H1 (cell line): ENCODE measurements around the gene BANF1. TPM values are rescaled to one million over a fixed set of nuclear protein-coding genes. Genes with fewer than 3 reads are reported as not detected.
A peak's percentile ranks its signal among the peaks of the same experiment; 100 is the strongest.

Source experiments
- CTCF ChIA-PET: fragments of 300-600 bp; sonication (Branson Sonifier 250); formaldehyde crosslinking; loops from one replicate; lab custom pipeline; 2021; ENCODE audit not compliant: partially characterized antibody; lab: Charles Lee
- POLR2A ChIA-PET: fragments of 300-600 bp; sonication (Branson Sonifier 250); formaldehyde crosslinking; loops from one replicate; lab custom pipeline; 2021; ENCODE audit warnings: inconsistent platforms; ENCODE audit not compliant: partially characterized antibody; lab: Charles Lee
- DNase-seq, 2 experiments: peaks; one replicate each; pipeline versions ENCODE4 v3.0.0 to v3.0.0-alpha.2; 2010 to 2022; ENCODE audit warnings: low spot score in 2 of 2, low read depth in 1 of 2, mixed read lengths in 1 of 2
- FAIRE-seq: peaks from 2 replicates; lab custom pipeline; 2011; peaks lifted over from hg19 to GRCh38; lab: Jason Lieb, UNC
- H2AFZ ChIP-seq: 2 replicates; pipeline ENCODE4 v1.8.1; 2012; ENCODE audit warnings: low read length, inconsistent platforms
- H2AK5ac ChIP-seq: 2 replicates; pipeline ENCODE4 v1.6.1; 2013; ENCODE audit warnings: low read depth, low read length
- H2BK120ac ChIP-seq: replicated peaks from 2 replicates; pipeline ENCODE3; 2013; ENCODE audit warnings: low read depth, low read length, inconsistent platforms
- H2BK12ac ChIP-seq: 2 replicates; pipeline ENCODE4 v1.6.1; 2013; ENCODE audit warnings: low read depth, low read length
- H2BK15ac ChIP-seq: 2 replicates; pipeline ENCODE4 v1.6.1; 2013; ENCODE audit warnings: low read length
- H2BK20ac ChIP-seq: 2 replicates; pipeline ENCODE4 v1.6.1; 2013; ENCODE audit warnings: low read length
- H2BK5ac ChIP-seq: 2 replicates; pipeline ENCODE4 v1.6.1; 2013; ENCODE audit warnings: low read depth, low read length
- H3K14ac ChIP-seq: 2 replicates; pipeline ENCODE4 v1.6.1; 2013; ENCODE audit warnings: inconsistent platforms; ENCODE audit not compliant: insufficient read length
- H3K18ac ChIP-seq: 2 replicates; pipeline ENCODE4 v1.6.1; 2013; ENCODE audit warnings: low read length; ENCODE audit errors: extremely low read depth
- H3K23ac ChIP-seq: 2 replicates; pipeline ENCODE4 v1.6.1; 2013; ENCODE audit warnings: inconsistent platforms; ENCODE audit not compliant: insufficient read length
- H3K23me2 ChIP-seq: 2 replicates; pipeline ENCODE4 v1.6.1; 2013; ENCODE audit warnings: low read depth, low read length
- H3K27ac ChIP-seq: 2 replicates; pipeline ENCODE4 v1.6.1; 2011; ENCODE audit warnings: low read depth, low read length, inconsistent platforms
- H3K27me3 ChIP-seq, 4 experiments: replicated peaks in 1 of 4; 1 replicate in 1 of 4; 2 replicates in 3 of 4; pipeline versions ENCODE4 v1.6.1 to v1.8.1; 2011 to 2013; ENCODE audit warnings: low read length in 3 of 4, mild to moderate bottlenecking in 3 of 4, inconsistent platforms in 2 of 4, mixed read lengths in 2 of 4, moderate library complexity in 1 of 4; ENCODE audit not compliant: control insufficient read depth in 3 of 4, insufficient read depth in 3 of 4; ENCODE audit errors: extremely low read depth in 1 of 4
- H3K36me3 ChIP-seq, 4 experiments: 2 replicates each; pipeline versions ENCODE4 v1.6.1 to v1.8.1; 2011 to 2013; ENCODE audit warnings: mild to moderate bottlenecking in 4 of 4, low read length in 3 of 4, moderate library complexity in 2 of 4, control low read depth in 1 of 4, inconsistent platforms in 1 of 4; ENCODE audit not compliant: insufficient read depth in 4 of 4, control insufficient read depth in 2 of 4
- H3K4ac ChIP-seq: replicated peaks from 2 replicates; pipeline ENCODE3; 2013; ENCODE audit warnings: low read length, low read depth, mixed read lengths, inconsistent platforms; ENCODE audit not compliant: insufficient read length
- H3K4me1 ChIP-seq, 4 experiments: replicated peaks in 1 of 4; 1 replicate in 1 of 4; 2 replicates in 3 of 4; pipeline versions ENCODE4 v1.6.1 to v1.8.1; 2011 to 2013; ENCODE audit warnings: low read length in 3 of 4, inconsistent platforms in 2 of 4, mixed read lengths in 1 of 4; ENCODE audit not compliant: insufficient read depth in 4 of 4, control insufficient read depth in 3 of 4
- H3K4me2 ChIP-seq, 2 experiments: 2 replicates each; pipeline versions ENCODE4 v1.6.1 to v1.8.1; 2011 to 2013; ENCODE audit warnings: low read depth in 2 of 2, low read length in 2 of 2, control low read depth in 1 of 2, inconsistent platforms in 1 of 2, mild to moderate bottlenecking in 1 of 2; ENCODE audit not compliant: insufficient read depth in 1 of 2
- H3K4me3 ChIP-seq, 4 experiments: fragments of 200-600, 300-600 bp in 1 of 4; sonication (generic), shearing (Covaris generic), sonication (Bioruptor Twin) in 1 of 4; 2 replicates each; pipeline versions ENCODE4 v1.5.1 to v1.8.1; 2011 to 2016; ENCODE audit warnings: low read length in 4 of 4, low read depth in 3 of 4, control low read depth in 2 of 4, inconsistent platforms in 2 of 4, mild to moderate bottlenecking in 2 of 4, mixed read lengths in 1 of 4, moderate library complexity in 1 of 4; ENCODE audit not compliant: insufficient read depth in 2 of 4; ENCODE audit errors: extremely low read depth in 1 of 4
- H3K56ac ChIP-seq: replicated peaks from 2 replicates; pipeline ENCODE3; 2013; ENCODE audit warnings: low read depth, mild to moderate bottlenecking, mixed read lengths, low read length, inconsistent platforms; ENCODE audit not compliant: insufficient read length
- H3K79me1 ChIP-seq: 2 replicates; pipeline ENCODE4 v1.6.1; 2013; ENCODE audit warnings: low read depth, low read length, control low read depth
- H3K79me2 ChIP-seq, 2 experiments: 2 replicates each; pipeline versions ENCODE4 v1.6.1 to v1.8.1; 2012 to 2013; ENCODE audit warnings: low read length in 2 of 2, mild to moderate bottlenecking in 2 of 2, inconsistent platforms in 1 of 2; ENCODE audit not compliant: insufficient read depth in 2 of 2, control insufficient read depth in 1 of 2
- H3K9ac ChIP-seq, 4 experiments: replicated peaks in 1 of 4; 1 replicate in 1 of 4; 2 replicates in 3 of 4; pipeline versions ENCODE4 v1.6.1 to v1.8.1; 2011 to 2013; ENCODE audit warnings: low read depth in 3 of 4, low read length in 3 of 4, control low read depth in 2 of 4, mild to moderate bottlenecking in 2 of 4, moderate library complexity in 2 of 4, inconsistent platforms in 1 of 4; ENCODE audit errors: extremely low read depth in 1 of 4
- H3K9me3 ChIP-seq, 2 experiments: 2 replicates each; pipeline versions ENCODE4 v1.6.1 to v1.8.1; 2012 to 2013; ENCODE audit warnings: mild to moderate bottlenecking in 2 of 2, moderate library complexity in 2 of 2, control low read depth in 1 of 2, inconsistent platforms in 1 of 2, low read depth in 1 of 2, low read length in 1 of 2, mixed read lengths in 1 of 2; ENCODE audit not compliant: insufficient read depth in 2 of 2
- H4K20me1 ChIP-seq, 2 experiments: replicated peaks in 1 of 2; 2 replicates each; pipeline versions ENCODE3 to v1.8.1; 2011 to 2013; ENCODE audit warnings: inconsistent platforms in 2 of 2, low read length in 2 of 2, mild to moderate bottlenecking in 1 of 2; ENCODE audit not compliant: insufficient read depth in 2 of 2, control insufficient read depth in 1 of 2
- H4K5ac ChIP-seq: 2 replicates; pipeline ENCODE4 v1.6.1; 2013; ENCODE audit warnings: low read length, low read depth, mixed read lengths, inconsistent platforms; ENCODE audit not compliant: insufficient read length
- H4K8ac ChIP-seq: 2 replicates; pipeline ENCODE4 v1.8.0; 2013; ENCODE audit warnings: mild to moderate bottlenecking, moderate library complexity, low read length, inconsistent platforms; ENCODE audit not compliant: insufficient read depth; ENCODE audit errors: extremely low read depth
- H4K91ac ChIP-seq: replicated peaks from 2 replicates; pipeline ENCODE3; 2013; ENCODE audit warnings: low read length, mixed read lengths, inconsistent platforms; ENCODE audit not compliant: insufficient read length
- CTBP2 ChIP-seq: IDR thresholded peaks from 2 replicates; pipeline ENCODE4 v1.7.0; 2011; ENCODE audit warnings: borderline replicate concordance, mild to moderate bottlenecking, moderate library complexity, mixed read lengths, low read length; ENCODE audit not compliant: insufficient read depth, insufficient read length
- KDM1A ChIP-seq: fragments of 200-600, 300-600 bp; sonication (generic); IDR thresholded peaks from 2 replicates; pipeline ENCODE4 v1.7.1; 2016; ENCODE audit warnings: mild to moderate bottlenecking, low read length, borderline replicate concordance
- WGBS, 2 experiments: shearing (Covaris generic) in 1 of 2; methylation state at CpG; one replicate each; pipeline versions ENCODE4 v1.1.6 to v1.1.7; 2013 to 2015; ENCODE audit warnings: low lambda C conversion rate in 2 of 2, mixed read lengths in 2 of 2, inconsistent platforms in 1 of 2, low coverage in 1 of 2, missing lambda C conversion rate in 1 of 2; ENCODE audit not compliant: insufficient replicate concordance in 2 of 2, insufficient coverage in 1 of 2, insufficient read length in 1 of 2; ENCODE audit errors: extremely low coverage in 1 of 2, missing lambda C conversion rate in 1 of 2; 5-methylcytosine and 5-hydroxymethylcytosine counted together
- polyA plus RNA-seq, 7 experiments: library from polyadenylated mRNA; depleted of rRNA in 3 of 7; stranded (reverse) in 5 of 7; unstranded in 2 of 7; fragments of >200 nt in 5 of 7; fragments of 200-250 nt in 2 of 7; gene quantifications; 1 replicate in 5 of 7; 2 replicates in 1 of 7; 4 replicates in 1 of 7; pipeline versions ENCODE4 v1.2.1 to v1.2.3, GENCODE V29; 2011 to 2013; ENCODE audit warnings: missing spikeins in 2 of 7, mixed read lengths in 2 of 7
- total RNA-seq: library from RNA; stranded (reverse); fragmentation: NEBNext Ultra II Directional; extraction: Animal tissue kit (Norgen Biotek cat#: 25700); gene quantifications from 2 replicates; pipeline ENCODE4 v1.2.1, GENCODE V29; 2021

BANF1 gene
- total and polyA plus RNA-seq, 2 of the 8 experiments (the other 6 are each of a cell fraction or from before 2014, with no cell fraction given) = 330 to 467 TPM

DNA sequence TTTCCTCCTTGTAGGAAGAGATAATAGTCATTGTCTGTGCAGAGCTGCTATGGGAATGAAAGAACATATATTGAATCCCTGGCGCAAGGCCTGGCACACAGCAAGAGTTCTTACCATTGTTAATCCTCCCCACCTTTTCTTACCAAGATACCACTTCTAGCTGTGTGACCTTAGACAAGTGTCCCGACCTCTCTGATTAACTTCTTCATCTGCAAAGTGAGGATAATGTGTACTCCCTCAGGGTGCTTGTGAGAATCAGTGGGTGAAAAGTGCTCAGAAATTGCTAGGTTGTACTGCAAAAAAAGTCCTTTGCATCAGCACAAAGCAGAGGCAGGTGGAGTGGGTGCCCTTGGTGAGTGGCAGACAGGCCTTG lies 5.8 kb downstream of the BANF1 start:
- Histone ChIP-seq H2BK20ac (no peak overlapping the region), H3K4me1 (peaks cover 0 to 22% (median 10%) of the 10 kb centered on the region in 4 experiments; a peak in 5 of 7 replicates), H2BK5ac (no peak overlapping the region), H3K27me3 (peaks cover 6 to 25% (median 22%) of the 10 kb centered on the region in 4 experiments), H3K4me3 (no peak overlapping the region), H3K23ac (no peak overlapping the region), H2BK12ac (no peak overlapping the region; the same call in 1 of the 2 replicates), H3K56ac (no peak overlapping the region), H3K4me2 (no peak overlapping the region), H2BK120ac (no peak overlapping the region), H3K14ac (no peak overlapping the region), H3K18ac (no peak overlapping the region), H3K23me2 (peaks cover 2% of the 10 kb centered on the region; the same call in 1 of the 2 replicates), H4K8ac (0 out of 2 replicates have a peak overlapping the region, but pooled peaks have one; percentile 20), H3K27ac (no peak overlapping the region), H3K9ac (no peak overlapping the region), H2BK15ac (0 out of 2 replicates have a peak overlapping the region, but pooled peaks have one; percentile 49), H4K5ac (no peak overlapping the region), H4K91ac (no peak overlapping the region), H3K4ac (no peak overlapping the region), H2AK5ac (no peak overlapping the region), H3K79me1 (peaks cover 8% of the 10 kb centered on the region), H3K9me3 (no peaks in the 10 kb centered on the region), H3K79me2 (peaks cover 0 to 6% of the 10 kb centered on the region in 2 experiments; a peak in 2 of 4 replicates), H3K36me3 (peaks cover 0 to 10% (median 4%) of the 10 kb centered on the region in 4 experiments; a peak in 5 of 8 replicates), H4K20me1 (peaks cover 0 to 4% of the 10 kb centered on the region in 2 experiments), H2AFZ (no peak overlapping the region)
- CTCF ChIA-PET = interaction anchor here (0.7 to 6.4 kb wide), 11 partner anchors 14 to 345 kb away, joined by 3 to 35 read pairs (median 4); partner anchors contain the start of gene FIBP
- DNase-seq = no peak
- FAIRE-seq = no peak
- 64% methylated on average over 2 of the region's 2 CpGs; no CpG with 5 or more reads in 1 of the 2 experiments for WGBS, 2 experiments
- POLR2A ChIA-PET = interaction anchor here (1.0 to 1.8 kb wide), 8 partner anchors 12 to 148 kb away, joined by 3 to 4 read pairs (median 4); partner anchors contain the start of genes CATSPER1 and MUS81
- peak; percentile 85 for TF ChIP-seq KDM1A
- no peak for TF ChIP-seq CTBP2
